Fibroblast of peridontal ligament (primary cell): ENCODE data around the gene ECT2.
"Not testable (repeated sequence)": the region's sequence is repeated elsewhere in the genome, so short reads cannot be mapped to it uniquely, and the experiment has no call there.

Experiments
- DNase-seq: peaks from one replicate; pipeline ENCODE4 v3.0.0-alpha.2; 2010; ENCODE audit errors: extremely low read depth

ECT2 gene

DNA sequence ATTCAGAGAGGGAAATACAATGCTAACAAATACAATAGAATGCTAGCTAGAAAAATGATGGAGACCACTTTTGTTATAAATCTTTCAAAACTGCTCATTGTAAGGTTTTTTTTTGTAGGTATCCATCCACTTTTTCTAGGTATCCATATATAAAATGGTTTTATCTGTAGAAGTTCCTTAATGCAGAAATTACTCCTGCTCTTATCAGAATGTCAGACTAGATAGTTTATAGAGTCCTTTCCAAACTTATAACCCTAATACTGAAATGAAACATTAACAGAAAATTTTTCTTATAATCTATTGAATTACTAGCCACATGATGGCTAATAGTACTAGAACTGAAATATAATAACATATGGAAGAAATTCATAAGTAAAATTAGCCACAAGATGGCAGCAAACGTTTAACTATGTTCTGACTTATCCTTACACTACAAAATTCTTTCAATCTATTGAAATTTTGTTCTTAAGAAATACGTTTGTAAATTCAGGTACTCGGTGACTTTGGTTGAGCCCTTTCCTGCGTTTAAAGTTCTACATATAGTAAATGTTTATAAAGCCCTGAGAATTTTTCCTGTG is 58.5 kb downstream of the ECT2 start:
- DNase-seq: peak; percentile 84

DNA sequence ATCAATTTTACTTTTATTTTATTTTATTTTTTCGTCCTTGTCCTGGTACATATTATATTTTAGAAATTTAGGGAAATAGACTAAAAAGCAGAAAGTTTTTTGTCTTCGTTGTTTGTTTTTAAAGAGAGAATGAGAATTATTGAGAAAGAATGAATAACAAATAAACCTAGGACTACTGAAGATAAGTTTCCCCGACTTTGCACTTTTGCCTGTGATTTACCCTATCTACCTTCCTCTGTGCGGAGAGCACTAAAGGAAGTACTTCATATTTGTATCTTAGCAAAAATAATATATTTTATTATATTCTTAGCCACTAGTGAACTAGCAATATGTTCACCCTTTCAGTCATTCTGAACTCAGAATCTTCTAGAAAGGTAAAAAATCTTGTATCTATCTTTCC is 60.6 kb downstream of the ECT2 start:
- DNase-seq: no peak

DNA sequence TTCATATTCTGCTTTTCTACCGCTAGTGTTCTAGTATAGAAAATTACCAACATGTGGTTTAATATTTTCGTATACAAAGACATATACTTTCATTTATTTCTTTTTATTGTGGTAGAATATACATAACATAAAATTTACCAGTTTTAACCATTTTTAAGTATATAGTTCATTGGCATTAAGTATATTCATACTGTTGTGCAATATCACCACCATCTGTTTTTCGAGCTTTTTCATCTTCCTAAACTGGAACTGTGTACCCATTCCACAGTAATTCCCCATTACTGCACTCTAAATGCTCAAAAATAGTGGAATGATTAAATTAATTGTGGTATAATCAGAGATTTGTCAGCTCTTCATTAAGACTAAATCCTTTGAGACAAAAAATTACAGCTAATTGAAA is 62.9 kb downstream of the ECT2 start:
- DNase-seq: no peak

GRCh38 chr3:172814738-172815137 is 64.2 kb downstream of the ECT2 start:
- peak; percentile 32 for DNase-seq

DNA sequence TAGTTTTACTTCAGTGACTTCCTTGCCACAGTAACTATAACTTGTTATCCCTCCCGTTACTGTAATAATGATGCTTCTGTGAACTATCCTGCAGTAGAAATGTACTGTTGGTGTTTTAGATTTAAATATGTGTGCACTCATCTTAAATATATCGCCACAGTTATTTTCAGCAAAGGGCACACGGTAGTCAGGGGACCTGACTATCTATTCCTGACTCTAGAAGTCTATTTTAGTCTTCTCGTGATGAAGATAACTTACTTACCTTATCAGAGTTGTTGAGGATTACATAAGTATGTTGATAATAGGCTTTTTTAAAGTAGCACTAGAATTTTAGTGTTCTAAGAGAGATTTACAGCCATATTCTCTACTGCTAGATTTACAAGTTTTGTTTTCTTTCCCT is 65.3 kb downstream of the ECT2 start:
- no peak for DNase-seq

DNA sequence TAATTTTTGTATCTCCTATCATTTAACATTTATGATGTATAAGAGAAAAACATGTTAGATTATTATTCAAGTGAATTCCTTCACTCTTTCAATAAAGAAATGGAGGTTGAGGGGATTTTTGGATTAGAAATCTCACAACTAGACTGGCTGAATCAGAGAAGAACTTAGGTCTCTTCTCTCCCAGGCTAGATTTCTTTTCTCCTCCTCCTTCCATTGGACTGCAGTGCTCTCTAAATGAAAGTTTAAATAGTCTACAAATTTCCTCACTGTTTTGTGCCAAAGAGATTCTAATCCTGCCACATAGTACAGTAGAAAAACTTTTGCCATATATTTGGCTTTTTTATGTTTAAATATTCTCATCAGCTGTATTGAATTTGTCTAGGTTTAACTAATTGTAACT is 65.8 kb downstream of the ECT2 start:
- no peak for DNase-seq

DNA sequence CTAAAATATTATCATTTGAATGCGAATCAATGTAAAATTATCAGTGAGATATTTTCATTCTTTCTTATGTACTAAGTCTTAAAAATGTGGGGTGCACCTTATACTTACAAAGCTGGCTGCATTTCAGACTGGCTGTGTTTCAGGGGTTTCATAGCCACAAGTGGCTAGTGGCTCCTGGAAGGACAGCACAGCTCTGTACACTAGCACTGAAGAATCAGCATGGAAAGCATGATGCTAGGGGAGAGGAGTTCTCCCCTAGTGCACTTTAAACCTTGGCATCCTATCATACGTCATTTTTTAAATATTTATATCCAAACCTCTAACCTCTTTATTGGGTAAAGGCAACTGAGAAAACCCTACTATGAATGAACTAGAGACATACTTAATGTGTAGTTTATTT is 66.4 kb downstream of the ECT2 start:
- DNase-seq: no peak

- no peak for DNase-seq
Measured at GRCh38 chr3:172820492-172820891, 70.0 kb downstream of the ECT2 start.

GRCh38 chr3:172824229-172824628 is 73.7 kb downstream of the ECT2 start:
- no peak for DNase-seq

DNA sequence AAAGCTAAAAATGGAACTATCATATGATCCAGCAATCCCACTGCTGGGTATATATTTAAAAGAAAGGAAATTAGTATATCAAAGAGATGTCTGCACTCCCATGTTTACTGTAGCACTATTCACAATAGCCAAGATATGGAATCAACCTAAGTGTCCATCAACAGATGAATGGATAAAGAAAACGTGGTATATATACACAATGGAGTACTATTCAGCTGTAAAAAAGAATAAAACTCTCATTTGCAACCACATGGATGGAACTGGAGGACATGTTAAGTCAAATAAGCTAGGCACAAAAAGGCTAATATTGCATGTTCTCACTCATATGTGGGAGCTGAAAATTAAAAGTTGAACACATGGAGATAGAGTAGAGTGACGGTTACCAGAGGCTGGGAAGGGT is 76.7 kb downstream of the ECT2 start:
- not testable (repeated sequence) for DNase-seq

- no peak for DNase-seq
Measured at GRCh38 chr3:172832983-172833382, 82.5 kb downstream of the ECT2 start.

GRCh38 chr3:172836390-172836997 is 86.0 kb downstream of the ECT2 start:
- DNase-seq: peak; percentile 56

- DNase-seq: no peak
Measured at GRCh38 chr3:172839679-172840078, 89.2 kb downstream of the ECT2 start.

- DNase-seq: no peak
Measured at GRCh38 chr3:172840463-172840862, 89.9 kb downstream of the ECT2 start.

DNA sequence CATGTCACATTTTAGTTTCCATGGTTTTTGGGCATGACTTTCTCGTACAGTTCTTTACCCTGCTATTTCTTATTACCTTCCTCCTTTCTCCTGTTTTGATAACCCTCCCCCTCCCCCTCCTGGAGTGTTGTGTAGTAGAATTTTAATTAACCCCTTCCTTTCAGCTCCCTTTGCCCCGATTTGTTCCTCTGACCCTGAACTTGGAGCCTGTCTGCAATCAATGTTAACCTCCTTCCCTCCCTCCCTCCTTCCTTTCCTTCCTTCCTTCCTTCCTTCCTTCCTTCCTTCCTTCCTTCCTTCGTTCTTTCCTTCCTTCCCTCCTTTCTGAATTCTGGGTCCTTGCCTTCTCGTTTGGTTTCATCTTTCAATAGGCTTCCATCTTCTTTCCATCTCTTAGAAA is 90.4 kb downstream of the ECT2 start:
- DNase-seq: no peak

DNA sequence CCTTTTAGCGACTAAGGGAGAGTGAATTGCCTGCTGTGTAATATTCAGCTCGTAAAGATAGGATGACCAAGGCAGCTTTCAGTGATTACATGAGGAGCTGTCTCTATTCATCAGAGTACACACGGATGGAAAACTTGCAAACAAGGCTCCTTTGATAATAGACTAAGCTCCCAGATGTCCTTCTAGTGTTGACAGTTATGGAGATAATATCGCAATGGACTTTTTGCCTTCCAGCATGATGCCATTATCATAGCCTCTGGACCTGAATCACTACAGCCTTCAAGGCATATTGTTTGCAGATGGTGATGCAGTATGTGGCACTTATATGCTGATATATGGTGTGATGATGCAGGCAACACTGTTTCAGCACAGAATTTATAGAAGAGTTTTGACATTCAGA is 93.9 kb downstream of the ECT2 start:
- no peak for DNase-seq

- no peak for DNase-seq
Measured at GRCh38 chr3:172846103-172846561, 95.6 kb downstream of the ECT2 start.

DNA sequence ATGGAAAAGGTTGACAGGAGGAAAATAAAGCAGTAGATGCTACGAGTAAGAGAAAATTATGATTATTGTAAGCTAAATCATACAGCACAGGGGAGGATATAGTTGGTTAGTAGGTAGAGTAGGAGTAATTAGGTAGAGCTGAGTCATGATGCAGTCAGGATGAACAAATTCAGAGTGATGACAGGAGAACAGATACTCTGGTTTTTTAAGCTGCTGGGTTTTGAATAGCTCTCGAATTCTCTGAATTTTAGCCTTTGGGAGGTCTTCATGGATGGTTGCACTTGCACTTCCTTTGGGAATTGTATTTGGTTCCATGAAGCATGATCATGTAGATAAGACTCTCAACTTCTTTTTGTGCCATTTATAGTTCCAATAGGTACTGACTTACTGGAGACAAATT is 96.2 kb downstream of the ECT2 start:
- DNase-seq: no peak

DNA sequence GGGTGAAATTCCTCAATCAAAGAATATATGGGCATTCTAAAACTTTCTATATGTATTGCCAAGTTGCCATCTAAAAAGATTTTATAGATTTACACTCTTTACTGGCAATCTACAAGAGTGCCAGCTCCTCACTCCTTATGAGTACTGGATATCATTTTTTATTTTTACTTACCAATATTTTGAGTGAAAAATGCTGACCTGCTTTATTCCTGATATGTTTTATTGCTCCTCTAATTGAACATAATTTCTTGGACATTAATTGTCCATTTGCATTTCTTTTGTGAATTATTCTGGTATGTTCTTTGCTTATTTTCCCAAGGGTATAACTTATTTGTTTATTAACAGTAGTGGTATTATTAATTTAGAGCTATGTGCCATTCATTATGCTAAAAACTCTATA is 96.8 kb downstream of the ECT2 start:
- DNase-seq: no peak

DNA sequence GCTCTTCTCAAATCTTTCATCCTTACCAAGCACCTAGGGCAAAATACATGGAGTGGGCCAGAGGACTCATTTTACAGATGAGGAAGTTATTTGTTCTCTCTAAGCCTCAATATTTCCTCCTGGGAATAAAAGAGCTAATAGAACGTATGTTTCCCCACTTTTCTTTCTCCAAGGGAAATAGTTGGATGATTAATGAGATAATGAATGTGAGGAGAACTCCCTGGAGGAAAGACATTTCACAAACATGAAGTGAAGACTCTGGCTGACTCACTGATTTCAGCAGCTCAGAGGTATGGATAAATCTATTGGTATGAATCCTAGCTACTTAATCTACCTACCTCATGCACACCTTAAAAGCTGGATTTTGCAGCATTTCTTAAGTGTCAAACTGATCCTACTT is 98.4 kb downstream of the ECT2 start:
- DNase-seq: no peak

- no peak for DNase-seq
Measured at GRCh38 chr3:172853005-172853404, 102.5 kb downstream of the ECT2 start.

GRCh38 chr3:172853921-172854666 is 103.6 kb downstream of the ECT2 start:
- DNase-seq: no peak

DNA sequence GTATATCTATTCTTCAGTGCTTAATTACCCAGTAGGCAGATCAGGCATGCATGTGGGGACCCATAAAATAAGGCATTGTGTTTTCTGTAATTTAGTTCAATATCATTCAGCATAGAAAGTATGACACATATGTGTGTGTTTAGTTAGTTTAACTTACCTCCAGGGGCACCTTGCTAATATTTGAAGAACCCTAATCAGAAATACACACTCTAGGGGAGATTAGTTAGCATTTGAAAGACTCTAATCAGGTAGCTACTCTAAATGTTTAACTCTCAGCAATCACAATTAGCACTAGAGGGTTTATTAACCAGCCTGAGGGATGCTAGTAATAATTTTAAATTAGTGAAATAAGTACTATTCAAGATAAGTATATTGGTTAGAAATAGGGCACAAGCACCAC is 104.5 kb downstream of the ECT2 start:
- DNase-seq: no peak
